SK-N-MC (cell line): ENCODE measurements around the gene TRPT1.

Experiments
- DNase-seq: peaks from one replicate; pipeline ENCODE4 v3.0.0-alpha.2; 2011; ENCODE audit warnings: low read depth, low spot score
- H3K27ac ChIP-seq: fragments of 200-600 bp; sonication (generic); 2 replicates; pipeline ENCODE4 v1.5.1; 2016; ENCODE audit warnings: mixed run types
- H3K36me3 ChIP-seq: fragments of 200-600 bp; sonication (generic); 2 replicates; pipeline ENCODE4 v1.6.1; 2017; ENCODE audit warnings: antibody characterized with exemption, low read length, mixed read lengths; ENCODE audit not compliant: insufficient read depth
- H3K4me3 ChIP-seq: fragments of 200-600 bp; sonication (generic); 2 replicates; pipeline ENCODE4 v1.5.1; 2016
- H3K9ac ChIP-seq: fragments of 200-600 bp; sonication (generic); 2 replicates; pipeline ENCODE4 v1.8.0; 2017; ENCODE audit warnings: mixed run types, mixed read lengths; ENCODE audit not compliant: insufficient read length
- H3K9me3 ChIP-seq: fragments of 200-600 bp; sonication (generic); 2 replicates; pipeline ENCODE4 v1.6.1; 2017; ENCODE audit warnings: low read depth, mild to moderate bottlenecking, antibody characterized with exemption, low read length, moderate library complexity, mixed read lengths
- EZH2 ChIP-seq: fragments of 200-600 bp; sonication (generic); IDR thresholded peaks from one replicate; pipeline ENCODE4 v1.6.1; 2017; ENCODE audit warnings: antibody characterized with exemption
- FOXP2 ChIP-seq: optimal IDR thresholded peaks from 2 replicates; pipeline ENCODE3; 2011; ENCODE audit warnings: mild to moderate bottlenecking, moderate library complexity; ENCODE audit not compliant: insufficient read depth; ENCODE audit errors: extremely low read length, control extremely low read depth
- POLR2AphosphoS5 ChIP-seq: IDR thresholded peaks from 2 replicates; pipeline ENCODE4 v1.6.1; 2012; ENCODE audit warnings: mild to moderate bottlenecking, low read depth, low read length, borderline replicate concordance

The TRPT1 gene

GRCh38 chr11:64241491-64242374, 15.7 kb upstream of the TRPT1 start:
- peaks cover 9% of the 10 kb centered on the region; the same call in 1 of the 2 replicates for H3K36me3 ChIP-seq
- DNase-seq: peak; percentile 91
- no peak overlapping the region; the same call in 1 of the 2 replicates for H3K27ac ChIP-seq

GRCh38 chr11:64241241-64241490, 15.2 kb upstream of the TRPT1 start:
- peak overlapping the region; percentile 99 for H3K4me3 ChIP-seq
- DNase-seq: no peak

More at GRCh38 chr11:64241491-64242374, 15.7 kb upstream of the TRPT1 start:
- H3K9me3 ChIP-seq: no peaks in the 10 kb centered on the region
- peak overlapping the region; percentile 80 for H3K9ac ChIP-seq
- peak overlapping the region; percentile 99 for H3K4me3 ChIP-seq
- TF ChIP-seq EZH2 (no peak), POLR2AphosphoS5 (peak; percentile 61; the same call in 1 of the 2 replicates)

GRCh38 chr11:64240435-64241240, 14.7 kb upstream of the TRPT1 start, which contains the start of gene FKBP2:
TSS of gene FKBP2 (plus strand) at chr11:64241095. CDS start at chr11:64242388, 1,293 bp downstream.
- Histone ChIP-seq H3K27ac (peak within 1 kb of the TSS; percentile 93), H3K4me3 (peak within 1 kb of the TSS; percentile 99)

More at GRCh38 chr11:64241241-64241490, 15.2 kb upstream of the TRPT1 start:
- Histone ChIP-seq H3K9ac (peak overlapping the region; percentile 87), H3K36me3 (peaks cover 9% of the 10 kb centered on the region; the same call in 1 of the 2 replicates), H3K9me3 (no peaks in the 10 kb centered on the region), H3K27ac (peak overlapping the region; percentile 93)
- no peak for TF ChIP-seq EZH2
- no peak for TF ChIP-seq POLR2AphosphoS5
- no peak for TF ChIP-seq FOXP2

GRCh38 chr11:64239662-64240434, 13.9 kb upstream of the TRPT1 start:
- Histone ChIP-seq H3K9ac (peak overlapping the region; percentile 84), H3K9me3 (no peaks in the 10 kb centered on the region), H3K4me3 (peak overlapping the region; percentile 99), H3K27ac (peak overlapping the region; percentile 93), H3K36me3 (peaks cover 9% of the 10 kb centered on the region; the same call in 1 of the 2 replicates)
- no peak for TF ChIP-seq FOXP2
- no peak for TF ChIP-seq POLR2AphosphoS5
- TF ChIP-seq EZH2: no peak
- no peak for DNase-seq

More at GRCh38 chr11:64240435-64241240, 14.7 kb upstream of the TRPT1 start, which contains the start of gene FKBP2:
- peaks cover 9% of the 10 kb centered on the region; the same call in 1 of the 2 replicates for H3K36me3 ChIP-seq
- peak within 1 kb of the TSS; percentile 87 for H3K9ac ChIP-seq
- peak; percentile 66 for DNase-seq
- no peaks in the 10 kb centered on the region for H3K9me3 ChIP-seq
- TF ChIP-seq EZH2: no peak
- no peak for TF ChIP-seq FOXP2
- peak; percentile 87 for TF ChIP-seq POLR2AphosphoS5

GRCh38 chr11:64238999-64239398, 13.0 kb upstream of the TRPT1 start:
- no peak for DNase-seq
- Histone ChIP-seq H3K27ac (peak overlapping the region; percentile 46), H3K9ac (no peak overlapping the region), H3K4me3 (no peak overlapping the region), H3K36me3 (peaks cover 6% of the 10 kb centered on the region; the same call in 1 of the 2 replicates), H3K9me3 (no peaks in the 10 kb centered on the region)
- TF ChIP-seq POLR2AphosphoS5 (no peak), FOXP2 (no peak), EZH2 (no peak)

- no peak for TF ChIP-seq EZH2
- no peak for TF ChIP-seq FOXP2
- no peak for TF ChIP-seq POLR2AphosphoS5
- no peak overlapping the region for H3K9ac ChIP-seq
- DNase-seq: no peak
- H3K36me3 ChIP-seq: peaks cover 5% of the 10 kb centered on the region; the same call in 1 of the 2 replicates
- H3K27ac ChIP-seq: no peak overlapping the region
- no peak overlapping the region for H3K4me3 ChIP-seq
- H3K9me3 ChIP-seq: no peaks in the 10 kb centered on the region
These were observed 12.1 kb upstream of the TRPT1 start for GRCh38 chr11:64238076-64238475.

GRCh38 chr11:64237484-64237951, 11.5 kb upstream of the TRPT1 start:
- no peak overlapping the region for H3K4me3 ChIP-seq
- no peak overlapping the region for H3K27ac ChIP-seq
- TF ChIP-seq FOXP2: no peak
- TF ChIP-seq POLR2AphosphoS5: no peak
- no peak overlapping the region for H3K9ac ChIP-seq
- DNase-seq: no peak
- peaks cover 5% of the 10 kb centered on the region; the same call in 1 of the 2 replicates for H3K36me3 ChIP-seq
- no peaks in the 10 kb centered on the region for H3K9me3 ChIP-seq
